Measurements from ENCODE around the gene KCNQ1.

Gene KCNQ1

DNA sequence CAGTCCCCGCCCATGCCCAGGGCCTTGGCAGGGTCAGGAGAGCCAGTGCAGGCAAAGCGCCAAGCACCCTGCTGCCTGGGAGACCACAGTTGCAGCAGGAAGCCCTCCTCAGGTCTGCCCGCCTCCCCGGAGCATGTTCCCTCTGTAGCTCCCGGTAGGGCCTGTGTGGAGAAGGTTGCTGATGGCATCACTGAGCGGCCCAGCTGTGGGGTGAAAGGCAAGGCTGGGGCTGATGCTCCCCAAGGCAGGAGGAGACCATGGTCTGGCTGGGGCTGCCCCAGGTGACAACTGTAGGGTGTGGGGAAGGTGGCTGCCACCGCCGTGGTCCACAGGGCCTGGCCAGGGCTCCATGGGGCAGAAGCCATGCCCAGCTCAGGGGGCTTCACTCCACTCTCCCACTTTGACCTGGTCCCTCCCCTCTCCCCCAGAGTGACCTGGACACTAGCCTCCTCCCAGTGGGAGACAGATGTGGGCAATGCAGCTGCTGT lies 387.8 kb downstream of the KCNQ1 start:
- H3K27ac ChIP-seq, result no peak overlapping the region
- TF ChIP-seq CTCF (conservative IDR thresholded peaks at IDR 0.05), result no peak

DNA sequence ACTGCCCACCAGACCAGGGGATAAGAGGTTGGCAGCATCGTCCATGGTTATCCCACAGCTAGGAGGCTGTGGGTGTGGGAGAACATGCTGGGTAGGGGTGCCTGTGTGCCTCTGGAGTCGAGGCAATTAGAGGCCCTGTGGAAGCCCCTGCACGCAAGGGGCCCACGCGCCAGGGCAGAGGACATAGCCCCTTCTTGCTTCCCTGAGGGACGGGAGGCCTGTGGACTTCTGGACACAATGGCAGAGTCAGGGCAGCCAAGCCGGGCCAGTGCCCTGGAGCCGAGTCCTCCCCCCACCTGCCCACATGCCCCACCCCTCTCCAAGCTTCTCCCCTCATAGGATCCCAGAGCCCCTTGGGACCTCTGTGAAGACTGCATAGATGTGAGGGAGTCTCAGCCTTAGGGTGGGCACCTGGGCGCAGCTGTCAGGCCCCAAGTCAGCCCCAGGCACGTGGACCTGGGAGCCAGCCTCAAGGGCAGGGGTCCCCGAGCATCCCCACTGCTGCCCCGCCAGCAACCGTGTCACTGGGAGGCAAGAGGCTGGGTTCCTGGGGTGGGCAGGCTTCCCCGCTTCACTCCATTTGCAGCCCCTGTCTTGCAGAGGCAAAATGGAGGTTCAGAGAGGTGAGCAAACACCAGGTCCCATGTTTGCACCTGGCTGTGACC lies 388.4 kb downstream of the KCNQ1 start:
- TF ChIP-seq CTCF (conservative IDR thresholded peaks at IDR 0.05), result no peak
- H3K27ac ChIP-seq, result no peak overlapping the region

DNA sequence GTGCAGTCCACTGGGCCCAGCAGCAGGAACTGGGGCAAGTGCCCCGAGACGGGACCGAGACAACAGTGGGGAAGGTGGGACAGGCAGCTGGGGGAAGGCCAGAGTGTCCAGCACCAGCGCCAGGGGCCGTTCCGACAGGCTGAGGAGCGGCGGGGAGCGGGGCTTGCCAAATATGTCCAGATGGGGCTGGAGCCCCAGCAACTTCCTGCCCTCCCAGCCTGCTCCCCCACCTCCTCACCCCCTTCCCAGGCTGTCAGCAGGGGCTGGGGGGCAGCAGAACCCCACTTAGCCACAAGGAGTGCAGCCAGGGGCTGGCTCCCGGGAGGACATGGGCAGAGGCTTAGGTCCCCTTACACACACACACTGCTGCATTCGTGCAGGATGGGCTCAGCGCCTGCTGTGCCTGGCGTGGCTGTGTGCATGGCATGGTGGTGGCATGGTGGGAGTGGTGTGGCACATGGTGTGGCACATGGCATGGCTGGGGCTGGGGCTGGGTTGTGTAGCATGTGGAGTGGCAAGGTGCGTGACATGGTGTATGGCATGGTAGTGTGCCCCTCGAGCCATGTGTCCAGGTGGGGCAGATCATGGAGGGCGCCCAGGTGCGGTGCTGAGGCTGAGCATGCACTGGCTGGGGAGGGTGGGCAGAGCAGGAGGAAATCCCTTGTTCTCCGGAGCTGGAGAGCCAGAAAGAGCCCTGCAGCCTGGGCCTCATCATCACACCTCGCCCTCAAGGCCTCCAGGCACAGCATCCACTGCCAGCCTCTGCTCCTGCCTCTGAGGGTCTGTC lies 389.1 kb downstream of the KCNQ1 start:
- H3K27ac ChIP-seq, result no peak overlapping the region
- TF ChIP-seq CTCF (conservative IDR thresholded peaks at IDR 0.05), result no peak

GRCh38 chr11:2834503-2835273 lies 389.9 kb downstream of the KCNQ1 start:
- no peak overlapping the region for H3K27ac ChIP-seq
- TF ChIP-seq CTCF (conservative IDR thresholded peaks at IDR 0.05), result no peak

GRCh38 chr11:2835296-2835695 lies 390.5 kb downstream of the KCNQ1 start:
- H3K27ac ChIP-seq, result no peak overlapping the region
- no peak for TF ChIP-seq CTCF (conservative IDR thresholded peaks at IDR 0.05)

DNA sequence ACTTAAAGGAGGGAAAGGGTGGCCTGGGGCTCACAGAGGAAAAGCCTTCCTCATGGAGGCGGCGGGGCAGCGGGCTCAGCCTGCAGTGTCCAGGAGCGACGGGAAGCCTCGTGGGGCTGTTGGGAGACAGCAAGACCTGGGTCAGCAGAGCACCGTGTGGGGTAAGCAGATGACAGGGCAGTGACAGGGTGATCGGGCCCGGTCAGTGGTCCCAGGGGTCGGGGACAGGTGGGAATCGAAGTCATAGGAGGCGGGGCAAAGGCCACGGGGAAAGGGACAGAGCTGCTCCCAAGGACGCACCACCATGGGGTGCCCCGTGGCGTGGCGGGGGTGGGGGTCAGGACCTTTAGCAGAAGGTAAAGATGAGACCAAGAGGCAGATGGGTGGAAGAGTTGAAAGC lies 390.9 kb downstream of the KCNQ1 start:
- no peak for TF ChIP-seq CTCF (conservative IDR thresholded peaks at IDR 0.05)
- H3K27ac ChIP-seq, result no peak overlapping the region

Data from VCaP (cell line).